Measurements from ENCODE around the gene DHX32. TPM values are rescaled to one million over a fixed set of nuclear protein-coding genes. Genes with fewer than 3 reads are reported as not detected.

Gene DHX32, protein sequence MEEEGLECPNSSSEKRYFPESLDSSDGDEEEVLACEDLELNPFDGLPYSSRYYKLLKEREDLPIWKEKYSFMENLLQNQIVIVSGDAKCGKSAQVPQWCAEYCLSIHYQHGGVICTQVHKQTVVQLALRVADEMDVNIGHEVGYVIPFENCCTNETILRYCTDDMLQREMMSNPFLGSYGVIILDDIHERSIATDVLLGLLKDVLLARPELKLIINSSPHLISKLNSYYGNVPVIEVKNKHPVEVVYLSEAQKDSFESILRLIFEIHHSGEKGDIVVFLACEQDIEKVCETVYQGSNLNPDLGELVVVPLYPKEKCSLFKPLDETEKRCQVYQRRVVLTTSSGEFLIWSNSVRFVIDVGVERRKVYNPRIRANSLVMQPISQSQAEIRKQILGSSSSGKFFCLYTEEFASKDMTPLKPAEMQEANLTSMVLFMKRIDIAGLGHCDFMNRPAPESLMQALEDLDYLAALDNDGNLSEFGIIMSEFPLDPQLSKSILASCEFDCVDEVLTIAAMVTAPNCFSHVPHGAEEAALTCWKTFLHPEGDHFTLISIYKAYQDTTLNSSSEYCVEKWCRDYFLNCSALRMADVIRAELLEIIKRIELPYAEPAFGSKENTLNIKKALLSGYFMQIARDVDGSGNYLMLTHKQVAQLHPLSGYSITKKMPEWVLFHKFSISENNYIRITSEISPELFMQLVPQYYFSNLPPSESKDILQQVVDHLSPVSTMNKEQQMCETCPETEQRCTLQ
- 34.1 and 44.7 TPM in 2 replicates for total RNA-seq

DNA sequence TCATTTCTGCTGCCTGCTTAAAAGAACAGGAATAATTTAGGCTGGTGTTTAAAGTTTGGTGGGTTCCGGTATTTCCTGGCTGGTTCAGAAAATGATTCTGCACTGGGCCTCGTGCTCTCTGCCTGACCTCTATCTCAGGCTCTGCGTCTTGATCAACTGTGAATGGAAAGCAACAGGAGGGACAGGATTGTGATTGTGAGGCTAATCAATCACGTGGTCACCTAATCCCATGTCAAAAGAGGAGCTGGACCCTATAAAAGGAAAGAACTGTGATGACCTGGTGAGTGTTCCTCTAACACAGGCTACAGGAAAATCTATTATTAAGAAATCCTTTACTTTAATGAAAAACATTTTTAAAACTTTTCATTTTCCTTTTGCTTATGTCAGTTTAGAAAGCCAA lies at the start of gene DHX32:
DHX32 (minus strand) TSS at position 101 of the 400 bp plus-strand sequence. CDS start 468 bp downstream, outside the sequence.

DNA sequence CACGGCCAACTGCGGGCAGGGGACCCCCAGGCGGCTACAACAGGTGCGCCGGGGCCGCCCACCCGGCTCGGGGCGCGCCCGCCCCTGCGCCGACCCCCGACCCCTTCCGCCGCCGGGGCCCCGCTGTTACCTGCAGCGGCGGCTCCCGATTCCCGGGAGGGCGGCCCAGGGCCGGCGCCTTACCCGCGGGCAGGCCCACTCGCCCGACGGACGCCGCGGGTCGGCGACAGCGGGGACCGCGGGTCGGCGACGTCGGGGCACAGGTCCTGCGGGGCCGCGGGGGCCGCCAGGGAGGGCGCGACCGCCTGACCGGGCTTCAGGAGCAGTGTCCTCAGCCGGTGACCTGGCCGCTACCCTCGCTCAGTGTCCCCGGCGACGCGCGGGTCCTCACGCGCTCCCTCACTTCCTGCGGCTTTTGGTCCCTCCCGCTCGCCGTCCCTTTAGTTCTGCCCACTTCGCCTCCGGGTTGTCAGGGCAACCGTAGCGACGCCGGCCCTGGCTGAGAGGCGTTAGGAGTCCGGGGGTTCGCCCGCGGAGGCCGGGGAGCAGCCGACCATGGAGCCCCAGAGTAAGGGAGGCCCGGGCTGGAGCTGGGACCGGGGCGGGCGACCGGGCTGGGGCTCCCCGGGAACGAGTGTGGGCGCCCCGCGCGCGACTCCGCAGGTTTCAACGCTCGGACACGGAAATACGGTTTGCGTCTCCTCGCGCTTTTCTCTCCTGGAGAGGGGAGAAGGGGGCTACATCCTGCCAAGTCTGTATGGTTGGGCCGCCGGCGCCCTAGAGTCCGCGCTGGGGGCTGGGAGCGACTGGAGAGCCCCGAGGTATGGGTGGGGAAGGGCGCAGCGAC lies 15.2 kb upstream of the DHX32 start, which contains the start of gene FANK1:
FANK1 (plus strand) TSS at position 477 of the 847 bp plus-strand sequence; CDS start at position 556, 79 bp downstream.

DNA sequence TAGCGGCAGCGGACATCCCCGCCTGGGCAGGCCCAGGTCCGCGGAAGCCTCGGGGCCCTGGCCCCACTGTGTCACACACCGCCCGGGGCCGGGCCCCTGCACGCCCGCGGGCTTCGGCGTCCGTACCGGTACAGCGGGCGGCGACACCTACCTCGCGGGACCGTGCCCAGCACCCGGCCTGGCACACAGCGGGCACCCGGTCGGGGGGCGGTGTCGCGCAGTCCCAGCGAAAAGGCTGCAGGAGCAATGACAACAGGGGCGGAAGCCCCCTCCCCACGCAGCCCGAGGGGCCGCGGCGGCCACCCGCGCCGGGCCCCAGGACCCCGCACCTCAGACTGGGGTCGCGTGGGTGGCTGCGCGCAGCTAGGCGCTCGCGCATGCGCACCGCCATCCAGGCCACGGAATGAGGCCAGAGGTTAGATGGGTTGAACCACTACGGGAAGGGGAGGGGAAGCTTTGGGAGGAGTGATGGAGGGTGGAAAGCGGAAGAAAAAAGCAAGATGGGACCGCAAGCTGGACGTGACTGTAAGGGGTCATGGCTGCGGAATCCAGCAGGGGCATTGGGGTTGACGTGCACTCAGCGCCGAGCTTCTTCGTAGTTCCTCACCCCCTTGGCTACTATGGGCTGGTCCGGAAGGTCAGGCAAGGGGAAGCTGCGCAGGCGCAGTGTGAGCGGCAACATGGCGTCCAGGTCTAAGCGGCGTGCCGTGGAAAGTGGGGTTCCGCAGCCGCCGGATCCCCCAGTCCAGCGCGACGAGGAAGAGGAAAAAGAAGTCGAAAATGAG lies 58.0 kb downstream of the DHX32 start, which contains the start of the genes BCCIP and UROS:
BCCIP (plus strand) TSS at position 669 of the 785 bp plus-strand sequence; CDS start at position 681, 12 bp downstream.
UROS (minus strand) TSS at position 381 of the 785 bp plus-strand sequence. CDS start 6,759 bp downstream, outside the sequence.

Other genes starting within 250 kb of the DHX32 start
- gene TEX36, start 198.1 kb downstream of the DHX32 start, total RNA-seq, result not detected in 2 replicates
- 17.4 and 18.3 TPM in 2 replicates for gene EDRF1, start 161.6 kb downstream of the DHX32 start, total RNA-seq
- gene MMP21, start 105.5 kb downstream of the DHX32 start, total RNA-seq, result under 0.01 and 0.09 TPM in 2 replicates
- gene UROS, start 58.0 kb downstream of the DHX32 start, total RNA-seq, result 71.5 and 71.7 TPM in 2 replicates
- gene BCCIP, start 57.7 kb downstream of the DHX32 start, total RNA-seq, result 30.4 and 35.0 TPM in 2 replicates
- gene FANK1, start 15.3 kb upstream of the DHX32 start, total RNA-seq, result 10.0 and 11.5 TPM in 2 replicates

Data from smooth muscle cell of bladder (primary cell).